RWPE1 (cell line): ENCODE measurements around the gene NPAS2.

Experiments
- CTCF ChIA-PET: fragments of 350-600 bp; sonication (Branson Sonifier 250); formaldehyde crosslinking; extraction: SDS; loops from one replicate; lab custom pipeline; 2021; lab: Yijun Ruan, JAX
- POLR2A ChIA-PET: fragments of 400-600 bp; formaldehyde crosslinking; extraction: SDS; loops from one replicate; lab custom pipeline; 2020; ENCODE audit warnings: antibody characterized with exemption; ENCODE audit not compliant: low non-redundant PET; lab: Yijun Ruan, JAX
- DNase-seq: peaks from one replicate; pipeline ENCODE4 v3.0.0; 2012; ENCODE audit warnings: low spot score
- H3K27ac ChIP-seq: fragments of 450-650 bp; 2 replicates; pipeline ENCODE4 v1.5.1; 2017
- CTCF ChIP-seq: fragments of 450-650 bp; conservative IDR thresholded peaks from 2 replicates; pipeline ENCODE4 v1.5.1; 2017; ENCODE audit warnings: low read depth, mild to moderate bottlenecking

Gene NPAS2

GRCh38 chr2:100821255-100821910 lies 1.4 kb downstream of the NPAS2 start:
- no peak for DNase-seq
- peak overlapping the region; percentile 88 for H3K27ac ChIP-seq

DNA sequence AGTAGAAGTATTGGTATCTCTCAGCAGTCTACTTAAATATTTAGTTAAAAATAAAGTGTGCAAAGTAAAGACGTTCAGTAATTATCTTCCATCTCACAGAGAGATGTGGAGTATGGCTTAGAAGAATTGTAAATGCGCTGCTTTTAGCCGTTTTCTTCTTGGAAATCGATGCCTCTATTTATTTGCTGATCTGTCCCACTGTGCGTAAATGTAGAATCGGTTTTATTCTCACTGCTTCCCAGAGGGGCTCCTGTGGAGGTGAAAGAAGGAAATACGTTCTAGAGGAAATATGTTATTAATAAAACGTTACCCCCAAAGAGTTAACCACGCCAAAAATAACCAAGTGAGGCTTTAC lies 1.9 kb downstream of the NPAS2 start:
- no peak for TF ChIP-seq CTCF

More at GRCh38 chr2:100821255-100821910, 1.4 kb downstream of the NPAS2 start:
- no peak for TF ChIP-seq CTCF
- POLR2A ChIA-PET = no interaction called here
- CTCF ChIA-PET = interaction anchor here (0.6 to 0.7 kb wide), 3 partner anchors 97 to 1174 kb away, joined by 3 to 8 read pairs (median 3); no protein-coding TSS in a partner anchor

GRCh38 chr2:100822587-100823248 lies 2.8 kb downstream of the NPAS2 start:
- ChIA-PET POLR2A (no interaction called here), CTCF (no interaction called here)
- DNase-seq = peak; percentile 62
- TF ChIP-seq CTCF = no peak
- no peak overlapping the region for H3K27ac ChIP-seq

More for the DNA sequence above, 1.9 kb downstream of the NPAS2 start:
- no peak for DNase-seq
- ChIA-PET POLR2A (no interaction called here), CTCF (interaction anchor here (0.6 kb wide), 2 partner anchors 98 to 1174 kb away, joined by 3 read pairs; no protein-coding TSS in a partner anchor)
- no peak overlapping the region for H3K27ac ChIP-seq

DNA sequence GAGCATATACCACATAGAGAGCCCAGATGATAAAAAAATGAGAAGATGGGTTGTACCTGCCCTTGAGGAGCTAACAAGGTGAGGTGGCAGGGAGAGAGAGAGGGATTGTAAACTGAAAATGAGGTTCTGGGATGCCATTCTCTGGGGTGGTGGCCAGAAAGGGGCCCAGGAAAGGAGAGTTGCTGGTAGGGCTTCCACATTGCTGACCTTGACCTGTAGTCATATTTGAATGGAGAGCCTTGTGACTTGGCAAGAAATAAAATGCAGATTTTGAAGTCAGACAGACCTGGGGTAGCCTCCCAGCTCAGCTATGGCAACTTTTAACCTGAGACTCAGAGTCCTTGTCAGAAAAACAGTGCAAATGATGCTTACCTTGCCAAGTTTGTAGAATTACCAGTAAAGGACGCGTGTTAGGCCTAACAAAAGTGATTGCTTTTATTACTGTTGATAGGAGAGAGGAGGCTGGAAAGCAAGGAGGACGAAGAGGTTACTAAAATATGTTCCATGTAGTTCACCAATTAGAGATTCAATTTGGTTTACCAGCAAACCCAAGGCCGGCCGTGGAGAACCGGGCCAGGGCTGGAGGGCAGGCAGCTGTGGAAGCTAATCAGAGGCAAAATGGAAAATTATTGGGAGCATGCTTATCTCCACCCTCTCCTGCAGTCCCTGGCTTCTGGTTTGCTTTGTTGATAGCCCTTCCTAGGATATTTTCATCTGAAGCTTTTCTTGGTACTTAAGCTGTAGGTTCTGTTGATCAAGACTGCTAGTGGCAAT lies 3.9 kb downstream of the NPAS2 start:
- POLR2A ChIA-PET = no interaction called here
- TF ChIP-seq CTCF = no peak
- no peak overlapping the region for H3K27ac ChIP-seq
- CTCF ChIA-PET = interaction anchor here (0.7 kb wide), 1 partner anchor 288 kb away, joined by 3 read pairs; no protein-coding TSS in a partner anchor
- no peak for DNase-seq

GRCh38 chr2:100824842-100825241 lies 4.9 kb downstream of the NPAS2 start:
- DNase-seq = no peak
- ChIA-PET POLR2A (no interaction called here), CTCF (no interaction called here)
- H3K27ac ChIP-seq = no peak overlapping the region
- no peak for TF ChIP-seq CTCF

DNA sequence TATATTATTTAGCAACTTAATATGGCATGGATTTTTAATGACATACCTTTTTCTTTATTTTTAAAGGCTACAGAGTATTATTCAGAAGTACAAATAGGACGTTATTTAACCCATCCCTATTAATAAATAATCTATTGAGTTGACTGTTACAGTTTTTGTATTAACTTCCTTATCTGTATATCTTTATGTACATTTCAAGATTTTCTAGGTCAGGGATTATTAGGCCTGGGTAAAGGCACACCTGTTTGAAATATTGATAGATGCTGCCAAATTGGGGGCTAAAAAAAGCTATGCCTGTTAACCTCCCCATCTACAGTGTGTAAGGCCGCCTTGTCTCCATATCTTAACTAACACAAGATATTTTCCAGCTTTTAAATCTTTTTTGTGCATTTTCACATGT lies 6.6 kb downstream of the NPAS2 start:
- no peak for DNase-seq
- CTCF ChIA-PET = no interaction called here
- H3K27ac ChIP-seq = peak overlapping the region; percentile 56; the same call in 1 of the 2 replicates
- POLR2A ChIA-PET = no interaction called here
- no peak for TF ChIP-seq CTCF
